SIG-M5 treated with dmso at 0.1 percent for 504 hours (cell line): Measurements from ENCODE around the gene MTF1.
A peak's percentile ranks its signal among the peaks of the same experiment; 100 is the strongest.

Source experiments
- DNase-seq: peaks from one replicate; lab custom pipeline; 2025; ENCODE audit not compliant: unreplicated experiment; lab: John Stamatoyannopoulos, UW

Gene MTF1

GRCh38 chr1:37868466-37868865 lies 9.1 kb upstream of the MTF1 start:
- DNase-seq, result no peak

GRCh38 chr1:37867784-37868183 lies 8.4 kb upstream of the MTF1 start:
- no peak for DNase-seq

GRCh38 chr1:37866491-37866890 lies 7.1 kb upstream of the MTF1 start:
- DNase-seq, result no peak

GRCh38 chr1:37865348-37866120 lies 6.1 kb upstream of the MTF1 start:
- DNase-seq, result no peak

- DNase-seq, result peak; percentile 30
Observed at GRCh38 chr1:37862330-37862729, 2.9 kb upstream of the MTF1 start.

- DNase-seq, result no peak
Observed at GRCh38 chr1:37861151-37861550, 1.8 kb upstream of the MTF1 start.

- no peak for DNase-seq
Observed at GRCh38 chr1:37860346-37860666, 914 bp upstream of the MTF1 start.

- peak; percentile 26 for DNase-seq
Observed at GRCh38 chr1:37858931-37859506, 373 bp downstream of the MTF1 start.

- no peak for DNase-seq
Observed at GRCh38 chr1:37854406-37854805, 5.0 kb downstream of the MTF1 start.

GRCh38 chr1:37853157-37853556 lies 6.2 kb downstream of the MTF1 start:
- no peak for DNase-seq

- peak; percentile 82 for DNase-seq
Observed at GRCh38 chr1:37851782-37852210, 7.6 kb downstream of the MTF1 start.

- no peak for DNase-seq
Observed at GRCh38 chr1:37851262-37851661, 8.1 kb downstream of the MTF1 start.

GRCh38 chr1:37850352-37850955 lies 8.9 kb downstream of the MTF1 start:
- peak; percentile 69 for DNase-seq

- no peak for DNase-seq
Observed at GRCh38 chr1:37849480-37849879, 9.9 kb downstream of the MTF1 start.

- DNase-seq, result peak; percentile 45
Observed at GRCh38 chr1:37846647-37847339, 12.6 kb downstream of the MTF1 start.

GRCh38 chr1:37845786-37846185 lies 13.6 kb downstream of the MTF1 start:
- DNase-seq, result peak; percentile 93

GRCh38 chr1:37845049-37845646 lies 14.2 kb downstream of the MTF1 start:
- DNase-seq, result peak; percentile 52

GRCh38 chr1:37844536-37844935 lies 14.9 kb downstream of the MTF1 start:
- no peak for DNase-seq

- DNase-seq, result no peak
Observed at GRCh38 chr1:37841652-37842051, 17.7 kb downstream of the MTF1 start.

- no peak for DNase-seq
Observed at GRCh38 chr1:37840711-37841110, 18.7 kb downstream of the MTF1 start.

- DNase-seq, result no peak
Observed at GRCh38 chr1:37839676-37840075, 19.7 kb downstream of the MTF1 start.
